Skin epidermis (tissue), 12 donors: ENCODE data around the gene IGFBP1.

Experiments used
- H3K27ac ChIP-seq, 21 experiments: fragments of 200-600 bp; sonication (generic) in 11 of 21; one replicate each; pipeline ENCODE4 v1.5.0; 2020; ENCODE audit warnings: mild to moderate bottlenecking in 3 of 21, inconsistent platforms in 2 of 21, moderate library complexity in 2 of 21
- H3K4me3 ChIP-seq, 7 experiments: fragments of 200-600 bp; sonication (generic) in 2 of 7; one replicate each; pipeline ENCODE4 v1.5.0; 2020; ENCODE audit warnings: inconsistent platforms in 2 of 7, mild to moderate bottlenecking in 2 of 7, moderate library complexity in 1 of 7

IGFBP1 gene

GRCh38 chr7:45878457-45879144 is 9.7 kb upstream of the IGFBP1 start:
- H3K4me3 ChIP-seq, result no peak overlapping the region
- no peak overlapping the region for H3K27ac ChIP-seq

DNA sequence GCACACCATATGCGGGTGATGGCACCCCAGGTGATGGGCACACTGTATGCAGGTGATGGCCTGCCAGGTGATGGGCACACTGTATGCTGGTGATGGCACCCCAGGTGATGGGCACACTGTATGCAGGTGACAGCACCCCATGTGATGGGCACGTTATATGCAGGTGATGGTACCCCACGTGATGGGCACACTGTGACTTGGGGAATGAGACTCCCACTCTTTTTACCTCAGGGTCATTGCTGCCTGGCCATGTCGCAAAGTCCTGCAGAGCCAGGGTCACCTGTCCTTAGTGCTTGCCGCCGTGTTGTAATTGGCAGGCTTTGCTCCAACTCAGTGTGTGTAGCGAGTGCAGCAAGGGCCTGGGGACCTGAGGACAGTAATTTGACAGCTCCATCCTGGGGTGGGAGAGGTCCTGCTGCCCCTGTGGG is 7.8 kb upstream of the IGFBP1 start:
- Histone ChIP-seq H3K4me3 (no peak overlapping the region), H3K27ac (no peak overlapping the region)

DNA sequence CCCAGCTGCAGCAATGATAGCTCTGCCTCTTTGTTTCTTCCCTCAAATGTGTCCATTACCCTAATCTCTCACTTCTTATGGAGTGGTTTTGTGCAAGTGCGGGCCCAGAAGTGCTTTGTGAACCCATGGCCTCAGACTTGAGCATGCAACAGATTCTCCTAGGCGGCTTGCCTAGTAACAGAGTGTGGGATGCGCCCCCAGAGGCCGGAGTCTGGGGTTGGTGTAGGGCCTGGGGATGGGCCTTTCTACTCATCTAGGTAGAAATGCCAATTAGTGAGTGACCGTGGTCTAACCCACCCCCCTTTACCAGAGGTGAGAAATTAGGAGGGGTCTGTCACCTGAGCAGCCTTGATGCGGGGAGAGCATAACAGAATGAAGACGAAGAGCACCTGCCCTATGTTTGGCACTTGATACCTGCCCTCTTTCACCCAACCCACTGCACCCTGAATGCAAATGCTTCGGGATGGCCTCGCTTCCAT is 7.0 kb upstream of the IGFBP1 start:
- no peak overlapping the region for H3K4me3 ChIP-seq
- H3K27ac ChIP-seq, result peak overlapping the region in 1 of 21 experiments; percentile 25

- peak overlapping the region in 1 of 21 experiments; percentile 25 for H3K27ac ChIP-seq
Measured at GRCh38 chr7:45881759-45882464, 6.4 kb upstream of the IGFBP1 start.

DNA sequence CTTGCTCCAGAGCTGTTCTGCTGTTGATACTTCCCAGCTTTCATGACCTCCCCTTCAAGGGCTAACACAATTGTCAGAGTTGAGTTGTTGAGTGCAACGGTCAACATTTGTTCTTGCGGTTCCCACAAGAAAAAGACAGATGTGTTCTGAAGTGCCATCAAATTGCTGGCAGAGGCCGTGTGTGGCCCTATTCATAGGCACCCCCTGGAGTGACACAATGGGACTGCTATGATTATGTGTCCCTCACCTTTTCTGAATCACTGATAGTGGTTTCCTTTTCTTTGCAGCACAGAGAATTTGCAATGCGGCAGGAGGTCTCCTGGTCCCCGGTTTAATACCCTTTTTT is 5.8 kb upstream of the IGFBP1 start:
- no peak overlapping the region for H3K27ac ChIP-seq
- H3K4me3 ChIP-seq, result no peak overlapping the region

More at GRCh38 chr7:45881759-45882464, 6.4 kb upstream of the IGFBP1 start:
- no peak overlapping the region for H3K4me3 ChIP-seq

DNA sequence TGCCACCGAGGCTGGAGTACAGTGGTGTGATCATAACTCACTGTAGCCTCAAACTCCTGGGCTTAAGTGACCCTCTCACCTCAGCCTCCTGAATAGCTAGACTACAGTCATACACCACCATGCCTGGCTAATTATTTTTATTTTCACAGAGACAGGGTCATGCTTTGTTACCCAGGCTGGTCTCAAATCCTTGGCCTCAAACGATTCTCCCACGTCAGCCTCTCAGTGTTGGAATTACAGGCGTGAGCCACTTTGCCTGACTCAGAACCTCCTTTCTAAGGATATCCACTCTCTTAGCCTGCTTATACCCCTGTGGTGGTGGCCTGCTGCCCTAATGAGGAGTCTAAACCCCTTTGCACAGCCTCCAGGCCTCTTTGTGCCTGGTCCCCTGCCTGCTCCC is 4.2 kb upstream of the IGFBP1 start:
- H3K27ac ChIP-seq, result no peak overlapping the region
- no peak overlapping the region for H3K4me3 ChIP-seq

DNA sequence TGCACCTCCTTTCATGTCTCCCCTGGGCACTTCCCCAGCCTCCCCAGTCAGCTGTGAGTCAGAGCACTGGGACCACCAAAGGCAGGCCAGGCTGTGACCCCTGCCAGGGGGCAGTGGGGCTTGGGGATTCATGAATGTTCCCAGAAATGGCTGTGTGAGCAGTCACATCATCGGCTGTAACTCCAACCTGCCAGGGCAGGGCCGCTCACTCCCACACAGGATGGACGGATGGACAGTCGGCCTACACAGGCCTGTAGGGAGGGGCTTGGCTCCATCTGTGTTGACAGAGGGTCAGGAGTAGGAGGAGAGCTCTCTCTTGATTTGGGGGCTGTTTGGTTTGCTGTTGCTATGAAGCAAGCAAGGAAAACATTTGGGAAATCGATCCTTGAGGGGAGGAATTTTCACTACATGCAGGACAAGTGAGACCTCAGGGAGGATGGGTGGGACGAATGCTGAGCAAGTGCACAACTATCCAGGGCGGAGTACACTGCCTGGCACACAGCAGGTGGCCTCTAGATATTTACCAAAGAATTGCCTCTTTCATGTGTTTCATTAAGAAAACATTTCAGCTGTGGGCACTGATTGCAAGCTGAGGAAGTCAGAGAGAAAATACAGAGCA is 2.9 kb upstream of the IGFBP1 start:
- H3K4me3 ChIP-seq, result no peak overlapping the region
- H3K27ac ChIP-seq, result no peak overlapping the region

GRCh38 chr7:45886931-45887667 is 1.2 kb upstream of the IGFBP1 start:
- Histone ChIP-seq H3K27ac (no peak overlapping the region), H3K4me3 (no peak overlapping the region)

GRCh38 chr7:45888993-45889366 is 692 bp downstream of the IGFBP1 start:
- Histone ChIP-seq H3K4me3 (peak overlapping the region in 3 of 7 experiments; percentile 7 to 13 (median 10)), H3K27ac (no peak overlapping the region)

DNA sequence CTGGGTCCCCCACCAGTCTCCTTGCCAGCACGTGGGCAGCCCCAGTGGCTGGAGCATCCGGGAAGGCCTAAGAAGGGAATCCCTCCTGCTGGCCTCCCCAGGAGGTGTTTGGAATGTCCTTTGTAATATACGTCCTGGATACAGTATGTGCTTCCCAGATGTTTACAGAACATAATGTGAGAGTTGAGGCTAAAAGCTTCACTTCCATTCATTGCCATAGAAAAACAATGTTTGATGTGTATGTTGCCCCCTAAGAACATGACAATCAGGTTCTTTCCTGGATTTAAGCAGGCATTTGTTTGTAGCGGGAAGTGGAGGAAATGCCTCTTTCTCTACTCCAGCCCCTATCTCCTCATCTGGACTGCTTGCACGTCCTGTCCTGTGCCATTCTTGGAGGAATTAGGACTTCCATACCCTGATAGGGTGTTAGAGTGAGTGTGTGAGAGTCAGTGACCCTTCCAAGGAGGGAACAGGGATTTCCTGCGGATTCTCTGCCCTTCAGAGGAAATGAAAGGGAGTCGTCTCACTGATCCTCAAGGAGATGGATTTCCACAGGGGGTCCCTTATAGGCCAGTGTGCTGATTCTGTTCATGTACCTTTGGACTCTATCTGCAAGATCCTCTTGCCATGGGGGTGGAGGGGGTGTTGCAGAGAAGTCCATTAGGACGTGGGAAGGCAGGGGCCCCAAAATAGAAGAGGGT is 1.2 kb downstream of the IGFBP1 start:
- no peak overlapping the region for H3K27ac ChIP-seq

DNA sequence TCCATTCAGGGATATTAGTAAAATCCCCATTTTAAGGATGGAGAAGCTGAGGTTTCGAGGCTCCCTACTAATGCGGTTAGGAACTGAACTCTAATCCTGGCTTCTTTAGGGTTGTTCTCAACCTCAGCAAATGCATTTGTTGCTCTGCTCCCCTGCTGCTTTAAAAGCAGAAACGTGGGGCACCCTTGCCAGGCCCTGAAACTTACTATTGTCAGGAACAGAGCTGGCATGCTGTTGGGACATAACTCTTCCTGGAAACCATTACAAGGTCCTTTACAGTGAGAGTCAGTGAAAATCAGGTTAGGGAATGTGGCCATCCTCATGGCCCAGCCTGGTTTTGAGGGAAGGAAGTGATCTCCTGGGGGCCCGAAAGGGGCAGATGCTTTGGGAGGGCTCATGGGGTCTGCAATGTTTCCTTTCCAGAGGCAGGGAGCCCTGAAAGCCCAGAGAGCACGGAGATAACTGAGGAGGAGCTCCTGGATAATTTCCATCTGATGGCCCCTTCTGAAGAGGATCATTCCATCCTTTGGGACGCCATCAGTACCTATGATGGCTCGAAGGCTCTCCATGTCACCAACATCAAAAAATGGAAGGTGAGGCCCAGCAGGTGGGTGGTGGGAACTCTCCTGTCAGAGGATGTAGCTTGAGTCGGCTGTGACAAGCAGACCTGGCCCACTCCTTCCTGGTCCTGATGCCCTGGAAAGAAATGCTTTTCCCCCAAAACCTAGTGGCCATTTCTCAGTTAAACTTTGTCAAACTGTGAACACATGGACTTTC is 2.0 kb downstream of the IGFBP1 start:
- no peak overlapping the region for H3K27ac ChIP-seq
- H3K4me3 ChIP-seq, result no peak overlapping the region

More for the DNA sequence above, 1.2 kb downstream of the IGFBP1 start:
- H3K4me3 ChIP-seq, result no peak overlapping the region

DNA sequence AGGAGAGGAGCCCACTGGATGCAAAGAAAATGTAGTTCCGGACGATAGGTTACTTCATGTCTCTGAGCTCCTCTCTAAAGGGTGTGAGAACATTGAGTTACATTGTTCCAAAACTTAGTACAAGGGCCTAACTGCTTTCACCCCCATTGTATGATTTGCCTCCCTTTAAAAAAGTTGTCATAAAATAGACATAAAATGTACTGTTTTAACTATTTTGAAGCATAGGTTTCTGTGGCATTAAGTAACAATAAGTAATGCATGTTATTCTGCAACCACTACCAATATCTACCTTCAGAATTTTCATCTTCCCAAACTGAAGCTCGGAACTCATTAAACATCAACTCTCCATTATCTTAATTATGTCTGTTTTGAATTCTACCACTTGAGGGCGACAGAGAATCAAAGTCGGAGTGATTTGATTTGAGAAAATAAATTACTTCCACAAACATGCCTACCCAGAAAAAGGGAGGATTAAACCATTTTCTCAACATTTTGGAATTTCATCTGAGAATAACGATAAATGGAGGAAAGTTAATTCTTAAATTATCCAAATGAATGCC is 2.7 kb downstream of the IGFBP1 start:
- Histone ChIP-seq H3K27ac (no peak overlapping the region), H3K4me3 (no peak overlapping the region)

- Histone ChIP-seq H3K27ac (no peak overlapping the region), H3K4me3 (no peak overlapping the region)
Measured at GRCh38 chr7:45891462-45892402, 3.4 kb downstream of the IGFBP1 start.

- Histone ChIP-seq H3K4me3 (no peak overlapping the region), H3K27ac (no peak overlapping the region)
Measured at GRCh38 chr7:45892407-45893035, 4.2 kb downstream of the IGFBP1 start.

- H3K4me3 ChIP-seq, result no peak overlapping the region
- H3K27ac ChIP-seq, result no peak overlapping the region
Measured at GRCh38 chr7:45893374-45893995, 5.2 kb downstream of the IGFBP1 start.

DNA sequence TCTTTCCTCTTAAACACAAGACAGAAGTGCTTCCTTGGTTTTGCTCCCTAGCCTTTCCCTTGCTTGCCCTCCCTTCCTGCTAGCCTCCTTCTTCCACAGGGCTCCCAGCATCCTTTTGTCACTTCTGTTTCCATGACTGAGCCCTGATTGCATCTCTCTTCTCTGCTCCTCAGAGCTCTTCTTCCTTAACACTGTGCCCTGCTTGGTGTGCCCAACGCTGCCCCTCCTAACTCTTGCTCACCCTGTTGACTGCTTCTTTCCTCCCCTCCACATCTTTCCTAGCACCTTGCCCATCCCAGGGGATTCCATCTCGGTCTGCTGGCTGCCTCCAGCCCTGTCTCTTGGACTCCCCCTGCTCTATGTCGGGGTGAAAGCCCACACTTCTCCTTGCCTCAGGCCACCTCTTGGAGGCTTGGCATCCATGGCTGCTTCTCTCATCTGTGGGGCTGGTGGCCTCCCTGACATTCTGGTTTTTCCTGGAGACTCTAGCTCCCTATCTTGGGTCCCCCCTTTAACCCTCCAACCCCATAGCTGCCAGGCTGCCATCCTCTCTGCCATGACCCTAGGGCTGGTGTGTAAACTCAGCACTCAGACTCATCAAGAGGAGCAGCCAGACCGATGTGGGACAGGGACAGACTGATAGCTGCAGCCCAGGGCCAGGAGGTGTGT is 5.8 kb downstream of the IGFBP1 start:
- H3K27ac ChIP-seq, result no peak overlapping the region

More for the DNA sequence above, 5.8 kb downstream of the IGFBP1 start:
- H3K4me3 ChIP-seq, result no peak overlapping the region
